ENCODE data around the gene FBXL7. TPM values are rescaled to one million over a fixed set of nuclear protein-coding genes. Genes with fewer than 3 reads are reported as not detected.

The FBXL7 gene
- total and polyA plus RNA-seq, 8 donors, result 0.35 to 2.4 (median 1.2) TPM

- no peak overlapping the region for H3K27ac ChIP-seq
- no peak for DNase-seq
- no peaks in the 10 kb centered on the region for H3K27me3 ChIP-seq
- intact Hi-C loops (cut with DNase I), result no loop called here
- WGBS, 2 donors, result 49 to 51% methylated on average over 8 of the region's 8 CpGs
- no peaks in the 10 kb centered on the region for H3K36me3 ChIP-seq
- no peak for ATAC-seq
- H3K9me3 ChIP-seq, result no peaks in the 10 kb centered on the region
- H3K4me1 ChIP-seq, result no peaks in the 10 kb centered on the region
- no peak overlapping the region for H3K4me3 ChIP-seq
- TF ChIP-seq CTCF (IDR thresholded peaks at IDR 0.05), result no peak
- no peak for FAIRE-seq
Measured at GRCh38 chr5:15718421-15719179, 218.6 kb downstream of the FBXL7 start.

- intact Hi-C loops (cut with DNase I), result no loop called here
- H3K9me3 ChIP-seq, result no peaks in the 10 kb centered on the region
- WGBS, 2 donors, result 43 to 58% methylated on average over 4 of the region's 4 CpGs
- H3K27me3 ChIP-seq, result no peaks in the 10 kb centered on the region
- no peaks in the 10 kb centered on the region for H3K4me1 ChIP-seq
- H3K36me3 ChIP-seq, result no peaks in the 10 kb centered on the region
- H3K4me3 ChIP-seq, result no peak overlapping the region
- FAIRE-seq (no peak), DNase-seq (no peak), ATAC-seq (no peak)
- TF ChIP-seq CTCF (IDR thresholded peaks at IDR 0.05), result no peak
- H3K27ac ChIP-seq, result no peak overlapping the region
Measured at GRCh38 chr5:15719784-15720183, 219.8 kb downstream of the FBXL7 start.

GRCh38 chr5:15720515-15720914, 220.5 kb downstream of the FBXL7 start:
- Histone ChIP-seq H3K36me3 (no peaks in the 10 kb centered on the region), H3K9me3 (no peaks in the 10 kb centered on the region), H3K27me3 (no peaks in the 10 kb centered on the region), H3K27ac (no peak overlapping the region), H3K4me1 (no peaks in the 10 kb centered on the region), H3K4me3 (no peak overlapping the region)
- no peak for ATAC-seq
- TF ChIP-seq CTCF (IDR thresholded peaks at IDR 0.05), result no peak
- intact Hi-C loops (cut with DNase I), result no loop called here
- no peak for DNase-seq
- FAIRE-seq, result no peak

DNA sequence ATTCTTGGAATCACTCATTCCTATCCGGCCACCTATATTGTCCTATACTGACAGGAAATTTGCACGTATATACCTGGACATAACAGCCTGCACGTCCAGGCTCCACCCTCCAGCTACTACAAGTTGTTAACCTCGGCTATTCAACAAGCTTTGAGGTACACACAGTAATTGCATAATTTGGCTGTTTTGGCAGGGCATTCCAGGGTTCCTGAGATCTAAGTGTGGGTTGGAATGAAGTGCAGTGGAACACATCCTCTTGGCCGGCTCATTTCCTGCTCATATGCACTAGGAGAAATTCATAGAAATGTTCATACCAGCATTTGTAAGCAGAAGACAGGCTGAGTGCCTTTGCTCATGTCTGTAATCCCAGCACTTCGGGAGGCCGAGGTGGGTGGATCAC, 222.3 kb downstream of the FBXL7 start:
- FAIRE-seq (no peak), ATAC-seq (no peak), DNase-seq (no peak)
- intact Hi-C loops (cut with DNase I), result no loop called here
- H3K36me3 ChIP-seq, result no peaks in the 10 kb centered on the region
- WGBS, 2 donors, result 60 to 80% methylated on average over 7 of the region's 7 CpGs
- H3K9me3 ChIP-seq, result no peaks in the 10 kb centered on the region
- H3K4me3 ChIP-seq, result no peak overlapping the region
- H3K4me1 ChIP-seq, result no peaks in the 10 kb centered on the region
- TF ChIP-seq CTCF (IDR thresholded peaks at IDR 0.05), result no peak
- no peaks in the 10 kb centered on the region for H3K27me3 ChIP-seq
- H3K27ac ChIP-seq, result no peak overlapping the region

DNA sequence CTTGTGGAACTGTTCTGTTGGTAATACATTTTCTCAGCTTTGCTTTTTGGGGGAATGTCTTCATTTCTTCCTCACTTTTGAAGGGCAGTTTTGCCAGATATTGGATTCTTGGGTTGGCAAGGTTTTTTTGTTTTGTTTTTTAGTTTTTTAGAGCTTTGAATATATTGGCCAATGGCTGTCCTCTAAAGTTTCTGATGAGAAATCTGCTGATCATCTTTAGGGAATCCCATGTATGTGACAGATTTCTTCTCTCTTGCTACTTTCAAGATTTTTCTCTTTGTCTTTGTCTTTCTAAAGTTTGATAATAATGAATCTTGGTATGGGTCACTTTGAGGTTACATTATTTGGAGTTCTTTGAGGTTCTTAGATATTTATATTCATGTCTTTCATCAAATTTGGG, 227.4 kb downstream of the FBXL7 start:
- ATAC-seq (no peak), DNase-seq (no peak), FAIRE-seq (no peak)
- no peak overlapping the region for H3K4me3 ChIP-seq
- intact Hi-C loops (cut with DNase I), result no loop called here
- H3K9me3 ChIP-seq, result no peaks in the 10 kb centered on the region
- TF ChIP-seq CTCF (IDR thresholded peaks at IDR 0.05), result no peak
- no peaks in the 10 kb centered on the region for H3K27me3 ChIP-seq
- H3K4me1 ChIP-seq, result no peaks in the 10 kb centered on the region
- H3K36me3 ChIP-seq, result no peaks in the 10 kb centered on the region
- H3K27ac ChIP-seq, result no peak overlapping the region
